Activated CD4-positive, alpha-beta memory T cell treated with anti-CD3 and anti-CD28 coated beads for 36 hours (primary cell): ENCODE measurements around the gene CHST2. TPM values are rescaled to one million over a fixed set of nuclear protein-coding genes. Genes with fewer than 3 reads are reported as not detected.
"Not testable (repeated sequence)": the region's sequence is repeated elsewhere in the genome, so short reads cannot be mapped to it uniquely, and the experiment has no call there.

Experiments
- CTCF ChIA-PET: fragments of 350-600 bp; sonication (Branson Sonifier 250); formaldehyde crosslinking; loops from one replicate; lab custom pipeline; 2021; ENCODE audit warnings: antibody characterized with exemption, inconsistent platforms; lab: Charles Lee
- POLR2A ChIA-PET: fragments of 350-600 bp; sonication (Branson Sonifier 250); formaldehyde crosslinking; loops from one replicate; lab custom pipeline; 2021; ENCODE audit warnings: antibody characterized with exemption; lab: Charles Lee
- DNase-seq: peaks from one replicate; pipeline ENCODE4 v3.0.0-alpha.2; 2020
- H3K27ac Mint-ChIP-seq: one replicate; pipeline ENCODE4 v1.8.0; 2021; ENCODE audit warnings: mixed read lengths
- H3K27me3 Mint-ChIP-seq: one replicate; pipeline ENCODE4 v1.8.0; 2021; ENCODE audit warnings: mixed read lengths
- H3K36me3 Mint-ChIP-seq: one replicate; pipeline ENCODE4 v1.8.0; 2021; ENCODE audit warnings: mixed read lengths
- H3K4me1 Mint-ChIP-seq: one replicate; pipeline ENCODE4 v1.8.0; 2021; ENCODE audit warnings: low read depth, mixed read lengths
- H3K4me3 Mint-ChIP-seq: one replicate; pipeline ENCODE4 v1.8.0; 2021; ENCODE audit warnings: mild to moderate bottlenecking, mixed read lengths
- H3K9me3 Mint-ChIP-seq: one replicate; pipeline ENCODE4 v1.8.0; 2021; ENCODE audit warnings: mixed read lengths
- intact Hi-C: fragments of 100-400 bp; cut with micrococcal nuclease; formaldehyde crosslinking; loops from one replicate; pipeline ENCODE4 v1.15.1; 2023
- total RNA-seq, 2 experiments: library from RNA; stranded (reverse); gene quantifications; one replicate each; pipeline ENCODE4 v1.2.3, GENCODE V29; 2021

CHST2 gene
- total RNA-seq, 2 experiments from 2014 or later: 4.5 to 4.7 TPM

DNA sequence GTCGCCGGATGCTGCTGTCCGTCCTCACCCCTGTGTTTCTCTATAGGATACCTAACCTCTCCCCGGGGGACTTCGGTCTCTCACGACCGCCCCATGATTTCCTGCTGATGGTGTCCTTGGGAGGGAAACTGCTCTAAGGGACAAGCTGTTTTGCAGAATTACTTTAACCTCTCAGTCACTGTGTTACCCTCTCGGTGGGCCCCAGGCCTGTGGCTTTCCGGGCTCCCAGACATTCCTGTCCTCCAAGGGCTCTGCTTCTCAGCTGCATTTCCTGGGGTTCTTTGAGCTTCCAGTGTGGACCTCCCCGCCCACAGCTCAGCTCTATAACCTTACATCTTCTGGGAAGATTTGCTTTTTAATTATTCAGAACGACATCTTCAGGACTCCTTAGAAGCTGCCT lies 40.9 kb downstream of the CHST2 start:
- ChIA-PET CTCF (no interaction called here), POLR2A (no interaction called here)
- no peak overlapping the region for H3K4me3 Mint-ChIP-seq
- H3K36me3 Mint-ChIP-seq: no peaks in the 10 kb centered on the region
- H3K27me3 Mint-ChIP-seq: peaks cover 2% of the 10 kb centered on the region
- no peaks in the 10 kb centered on the region for H3K9me3 Mint-ChIP-seq
- intact Hi-C loops: no loop called here
- no peak for DNase-seq
- H3K4me1 Mint-ChIP-seq: peaks cover 46% of the 10 kb centered on the region
- no peak overlapping the region for H3K27ac Mint-ChIP-seq

DNA sequence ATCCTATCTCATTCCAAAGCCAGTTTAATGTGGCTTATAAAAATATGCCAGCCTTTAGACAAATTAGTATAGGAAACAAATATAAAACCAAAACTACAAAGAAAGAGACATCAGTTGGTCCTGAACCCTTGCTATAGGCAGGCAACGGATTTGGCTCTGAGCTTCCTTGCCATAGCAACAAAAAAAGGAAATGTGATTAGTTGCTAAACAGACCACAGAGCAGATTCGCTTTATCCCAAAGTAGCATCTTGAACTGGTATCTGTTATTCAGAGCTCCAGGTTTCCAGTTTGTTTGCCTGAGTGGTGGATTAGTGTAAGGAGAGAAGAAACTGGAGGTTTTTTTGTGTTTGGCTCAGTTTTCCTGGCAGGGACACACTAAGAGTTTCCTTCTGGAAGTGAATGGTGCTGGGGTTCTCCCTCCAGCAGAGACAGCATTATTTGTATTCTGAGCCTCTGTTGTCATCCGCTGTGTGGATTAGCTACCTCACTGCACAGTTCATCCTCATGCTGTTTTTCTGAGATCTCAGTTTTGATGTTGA lies 44.1 kb downstream of the CHST2 start:
- no peak for DNase-seq
- ChIA-PET POLR2A (interaction anchor here (1.0 kb wide), 1 partner anchor 81 kb away, joined by 3 read pairs; no protein-coding TSS in a partner anchor), CTCF (no interaction called here)
- Mint-ChIP-seq H3K4me3 (no peak overlapping the region), H3K36me3 (no peaks in the 10 kb centered on the region), H3K27me3 (peaks cover 2% of the 10 kb centered on the region), H3K9me3 (no peaks in the 10 kb centered on the region), H3K4me1 (peaks cover 46% of the 10 kb centered on the region), H3K27ac (peak overlapping the region; percentile 5)
- intact Hi-C loops: no loop called here

GRCh38 chr3:143165211-143165610 lies 45.6 kb downstream of the CHST2 start:
- H3K9me3 Mint-ChIP-seq: no peaks in the 10 kb centered on the region
- peaks cover 2% of the 10 kb centered on the region for H3K27me3 Mint-ChIP-seq
- peak overlapping the region; percentile 22 for H3K4me3 Mint-ChIP-seq
- no peak for DNase-seq
- intact Hi-C loops: loop anchor here (1.0 to 5.0 kb wide), 9 partner anchors 44 to 807 kb away; partner anchors contain the start of genes DIPK2A and U2SURP
- H3K36me3 Mint-ChIP-seq: no peaks in the 10 kb centered on the region
- CTCF ChIA-PET: interaction anchor here (0.8 to 0.9 kb wide), 2 partner anchors 33 to 44 kb away, joined by 3 read pairs; no protein-coding TSS in a partner anchor
- peak overlapping the region; percentile 87 for H3K27ac Mint-ChIP-seq
- H3K4me1 Mint-ChIP-seq: peaks cover 56% of the 10 kb centered on the region
- POLR2A ChIA-PET: interaction anchor here (0.7 kb wide), 1 partner anchor 195 kb away, joined by 3 read pairs; no protein-coding TSS in a partner anchor

- intact Hi-C loops: loop anchor here (1.0 to 5.0 kb wide), 9 partner anchors 44 to 807 kb away; partner anchors contain the start of genes DIPK2A and U2SURP
- H3K27ac Mint-ChIP-seq: peak overlapping the region; percentile 87
- not testable (repeated sequence) for H3K27me3 Mint-ChIP-seq
Measured at GRCh38 chr3:143165612-143166285, 46.2 kb downstream of the CHST2 start.

GRCh38 chr3:143166376-143166775 lies 46.8 kb downstream of the CHST2 start:
- ChIA-PET CTCF (interaction anchor here (1.0 kb wide), 1 partner anchor 508 kb away, joined by 3 read pairs; no protein-coding TSS in a partner anchor), POLR2A (no interaction called here)
- intact Hi-C loops: loop anchor here (5.0 kb wide), 3 partner anchors 164 to 806 kb away; partner anchors contain the start of genes DIPK2A and U2SURP
- peaks cover 2% of the 10 kb centered on the region for H3K27me3 Mint-ChIP-seq
- H3K9me3 Mint-ChIP-seq: no peaks in the 10 kb centered on the region
- H3K27ac Mint-ChIP-seq: no peak overlapping the region
- no peak overlapping the region for H3K4me3 Mint-ChIP-seq
- H3K36me3 Mint-ChIP-seq: no peaks in the 10 kb centered on the region
- no peak for DNase-seq
- H3K4me1 Mint-ChIP-seq: peaks cover 67% of the 10 kb centered on the region

More at GRCh38 chr3:143165612-143166285, 46.2 kb downstream of the CHST2 start:
- H3K4me3 Mint-ChIP-seq, H3K9me3 Mint-ChIP-seq, H3K36me3 Mint-ChIP-seq, POLR2A ChIA-PET: not testable (repeated sequence)
- DNase-seq: peak; percentile 54
- CTCF ChIA-PET: interaction anchor here (0.8 to 1.0 kb wide), 3 partner anchors 33 to 509 kb away, joined by 3 read pairs; no protein-coding TSS in a partner anchor
- H3K4me1 Mint-ChIP-seq: peaks cover 61% of the 10 kb centered on the region

DNA sequence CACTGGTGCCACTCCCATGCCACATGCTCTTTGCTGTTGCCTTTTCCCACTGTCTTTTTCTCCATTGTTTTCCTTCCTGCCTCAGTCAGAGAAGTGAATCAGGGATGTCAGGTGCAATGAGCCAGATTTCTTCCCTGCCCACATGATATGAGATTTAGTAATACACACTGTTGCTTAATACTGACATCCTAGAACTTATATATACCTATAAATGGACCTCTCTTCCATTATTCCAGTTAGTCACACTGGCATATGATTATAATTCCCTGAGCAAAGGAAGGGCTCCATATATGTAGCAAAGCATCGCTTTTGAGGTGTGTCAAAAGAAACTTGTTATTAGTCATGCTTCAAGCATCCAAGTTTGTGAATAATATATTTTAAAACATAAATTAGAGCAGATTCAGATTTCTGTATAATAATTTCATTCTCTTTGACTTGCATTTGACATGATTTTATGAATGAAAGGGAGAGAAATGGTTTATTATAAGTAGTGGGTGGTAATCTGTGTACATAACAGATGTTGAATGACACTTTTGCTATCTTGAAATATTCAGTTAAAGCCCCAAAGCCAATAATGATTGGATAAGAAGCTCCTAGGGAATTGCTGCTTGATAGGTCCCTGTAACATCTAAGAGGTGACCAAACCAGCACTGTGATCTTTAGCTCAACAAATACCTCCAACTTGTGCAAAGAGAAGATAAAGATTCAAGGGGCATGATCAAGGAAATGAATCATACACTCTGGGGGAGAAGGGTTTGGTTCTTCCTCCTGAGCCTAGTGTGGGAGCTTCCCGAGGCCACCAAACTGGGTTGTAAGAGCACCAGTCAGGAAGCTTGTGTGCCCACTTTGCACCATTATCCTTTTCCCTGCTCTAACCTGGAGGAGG lies 48.6 kb downstream of the CHST2 start:
- ChIA-PET POLR2A (no interaction called here), CTCF (no interaction called here)
- Mint-ChIP-seq H3K27ac (no peak overlapping the region), H3K9me3 (peaks cover 10% of the 10 kb centered on the region), H3K4me3 (no peak overlapping the region), H3K27me3 (no peaks in the 10 kb centered on the region), H3K4me1 (peaks cover 74% of the 10 kb centered on the region), H3K36me3 (peaks cover 2% of the 10 kb centered on the region)
- intact Hi-C loops: loop anchor here (5.0 kb wide), 3 partner anchors 166 to 804 kb away; partner anchors contain the start of genes DIPK2A and U2SURP
- DNase-seq: no peak

DNA sequence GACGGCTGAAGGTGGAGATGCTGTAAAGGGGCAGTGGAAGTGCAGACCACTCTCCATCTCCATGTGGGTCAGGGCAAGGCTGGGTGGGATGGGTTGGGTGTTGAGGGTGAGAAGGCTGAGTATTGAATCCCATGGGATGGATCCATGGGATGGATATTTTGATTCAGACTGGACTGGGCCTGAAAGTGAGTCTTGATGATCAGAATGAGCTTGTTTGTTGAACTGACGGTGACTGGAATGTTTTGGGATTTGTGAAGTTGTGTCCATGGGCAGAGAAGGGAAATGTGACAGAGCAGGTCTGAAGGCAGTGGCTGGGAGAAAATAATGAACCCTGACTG lies 49.3 kb downstream of the CHST2 start:
- H3K27ac Mint-ChIP-seq: no peak overlapping the region
- peaks cover 68% of the 10 kb centered on the region for H3K4me1 Mint-ChIP-seq
- POLR2A ChIA-PET: no interaction called here

GRCh38 chr3:143170074-143170473 lies 50.5 kb downstream of the CHST2 start:
- Mint-ChIP-seq H3K36me3 (peaks cover 7% of the 10 kb centered on the region), H3K4me1 (peaks cover 55% of the 10 kb centered on the region), H3K4me3 (no peak overlapping the region), H3K27me3 (no peaks in the 10 kb centered on the region), H3K9me3 (peaks cover 17% of the 10 kb centered on the region), H3K27ac (no peak overlapping the region)
- intact Hi-C loops: loop anchor here (5.0 kb wide), 1 partner anchor 677 kb away; the partner anchor contains the start of gene SLC9A9
- POLR2A ChIA-PET: no interaction called here
- peak; percentile 16 for DNase-seq
- CTCF ChIA-PET: no interaction called here

More for the DNA sequence above, 49.3 kb downstream of the CHST2 start:
- H3K36me3 Mint-ChIP-seq: peaks cover 5% of the 10 kb centered on the region
- intact Hi-C loops: loop anchor here (5.0 kb wide), 3 partner anchors 167 to 803 kb away; partner anchors contain the start of genes DIPK2A and U2SURP
- CTCF ChIA-PET: no interaction called here
- DNase-seq: no peak
- H3K9me3 Mint-ChIP-seq: peaks cover 13% of the 10 kb centered on the region
- no peak overlapping the region for H3K4me3 Mint-ChIP-seq
- no peaks in the 10 kb centered on the region for H3K27me3 Mint-ChIP-seq

GRCh38 chr3:143170676-143171075 lies 51.1 kb downstream of the CHST2 start:
- DNase-seq: no peak
- CTCF ChIA-PET: interaction anchor here (1.7 kb wide), 1 partner anchor 50 kb away, joined by 4 read pairs; no protein-coding TSS in a partner anchor
- Mint-ChIP-seq H3K9me3 (peaks cover 17% of the 10 kb centered on the region), H3K27me3 (no peaks in the 10 kb centered on the region), H3K27ac (peak overlapping the region; percentile 78), H3K4me3 (no peak overlapping the region), H3K36me3 (peaks cover 7% of the 10 kb centered on the region), H3K4me1 (peaks cover 49% of the 10 kb centered on the region)
- POLR2A ChIA-PET: no interaction called here
- intact Hi-C loops: loop anchor here (5.0 kb wide), 1 partner anchor 677 kb away; the partner anchor contains the start of gene SLC9A9

GRCh38 chr3:143171141-143171980 lies 51.8 kb downstream of the CHST2 start:
- H3K9me3 Mint-ChIP-seq: peaks cover 17% of the 10 kb centered on the region
- intact Hi-C loops: loop anchor here (5.0 kb wide), 1 partner anchor 676 kb away; the partner anchor contains the start of gene SLC9A9
- H3K4me3 Mint-ChIP-seq: no peak overlapping the region
- H3K27ac Mint-ChIP-seq: peak overlapping the region; percentile 78
- DNase-seq: no peak
- H3K27me3 Mint-ChIP-seq: no peaks in the 10 kb centered on the region
- CTCF ChIA-PET: interaction anchor here (1.7 kb wide), 1 partner anchor 50 kb away, joined by 4 read pairs; no protein-coding TSS in a partner anchor
- peaks cover 7% of the 10 kb centered on the region for H3K36me3 Mint-ChIP-seq
- POLR2A ChIA-PET: no interaction called here
- H3K4me1 Mint-ChIP-seq: peaks cover 45% of the 10 kb centered on the region
